ENCODE measurements around the gene AGBL4.
"Not testable (repeated sequence)": the region's sequence is repeated elsewhere in the genome, so short reads cannot be mapped to it uniquely, and the experiment has no call there.

Gene AGBL4

GRCh38 chr1:49016030-49016977 lies 1007.5 kb downstream of the AGBL4 start:
- DNase-seq, result no peak

- DNase-seq, result no peak
Observed at GRCh38 chr1:49013079-49013478, 1010.7 kb downstream of the AGBL4 start.

GRCh38 chr1:49002981-49003380 lies 1020.8 kb downstream of the AGBL4 start:
- DNase-seq, result not testable (repeated sequence)

- no peak for DNase-seq
Observed at GRCh38 chr1:48999321-48999720, 1024.4 kb downstream of the AGBL4 start.

- DNase-seq, result no peak
Observed at GRCh38 chr1:48996311-48996710, 1027.4 kb downstream of the AGBL4 start.

GRCh38 chr1:48988633-48989197 lies 1035.0 kb downstream of the AGBL4 start:
- no peak for DNase-seq

GRCh38 chr1:48979940-48980339 lies 1043.8 kb downstream of the AGBL4 start:
- DNase-seq, result no peak

- no peak for DNase-seq
Observed at GRCh38 chr1:48978413-48978812, 1045.3 kb downstream of the AGBL4 start.

- DNase-seq, result no peak
Observed at GRCh38 chr1:48977273-48977672, 1046.5 kb downstream of the AGBL4 start.

- DNase-seq, result no peak
Observed at GRCh38 chr1:48969971-48970370, 1053.8 kb downstream of the AGBL4 start.

GRCh38 chr1:48967318-48967717 lies 1056.4 kb downstream of the AGBL4 start:
- no peak for DNase-seq

GRCh38 chr1:48966583-48966982 lies 1057.2 kb downstream of the AGBL4 start:
- DNase-seq, result no peak

GRCh38 chr1:48960320-48960719 lies 1063.4 kb downstream of the AGBL4 start:
- DNase-seq, result no peak

- no peak for DNase-seq
Observed at GRCh38 chr1:48955774-48956173, 1068.0 kb downstream of the AGBL4 start.

- DNase-seq, result no peak
Observed at GRCh38 chr1:48953617-48954016, 1070.1 kb downstream of the AGBL4 start.

- no peak for DNase-seq
Observed at GRCh38 chr1:48948562-48948961, 1075.2 kb downstream of the AGBL4 start.

- no peak for DNase-seq
Observed at GRCh38 chr1:48947761-48948537, 1075.8 kb downstream of the AGBL4 start.

GRCh38 chr1:48946070-48946469 lies 1077.7 kb downstream of the AGBL4 start:
- no peak for DNase-seq

- DNase-seq, result no peak
Observed at GRCh38 chr1:48944811-48945210, 1078.9 kb downstream of the AGBL4 start.

- no peak for DNase-seq
Observed at GRCh38 chr1:48943826-48944225, 1079.9 kb downstream of the AGBL4 start.

GRCh38 chr1:48943393-48943792 lies 1080.4 kb downstream of the AGBL4 start:
- DNase-seq, result no peak

- DNase-seq, result no peak
Observed at GRCh38 chr1:48940962-48941732, 1082.6 kb downstream of the AGBL4 start.

- no peak for DNase-seq
Observed at GRCh38 chr1:48940354-48940753, 1083.4 kb downstream of the AGBL4 start.

Data from hematopoietic multipotent progenitor cell treated with erythropoietin and hydrocortisone succinate and interleukin-3 and kit ligand, for 6 days (in vitro differentiated cells).